Mucosa of descending colon (tissue), 3 donors: ENCODE data around the gene TSPEAR. TPM values are rescaled to one million over a fixed set of nuclear protein-coding genes. Genes with fewer than 3 reads are reported as not detected.

ENCODE experiments used
- ATAC-seq: fragments of 200-7000 bp; cut with Tn5 transposase; one replicate; pipeline ENCODE4 v1.9.1; 2020; ENCODE audit warnings: mild to moderate bottlenecking, moderate library complexity
- DNase-seq, 3 donors: peaks; one replicate each; pipeline ENCODE4 v3.0.0-alpha.2; 2020
- H3K36me3 ChIP-seq: fragments of 200-600 bp; one replicate; pipeline ENCODE4 v1.8.0; 2021; ENCODE audit warnings: low read depth, mild to moderate bottlenecking
- H3K4me1 ChIP-seq: fragments of 200-600 bp; one replicate; pipeline ENCODE4 v1.8.0; 2021; ENCODE audit warnings: low read depth, mild to moderate bottlenecking
- H3K4me3 ChIP-seq: fragments of 200-600 bp; one replicate; pipeline ENCODE4 v1.8.0; 2021; ENCODE audit warnings: mild to moderate bottlenecking
- H3K9me3 ChIP-seq: fragments of 200-600 bp; one replicate; pipeline ENCODE4 v1.8.0; 2021; ENCODE audit warnings: mild to moderate bottlenecking
- intact Hi-C, 2 donors: fragments of 100-400 bp; cut with DNase I in 1 of 2; cut with micrococcal nuclease in 1 of 2; formaldehyde crosslinking; loops; one replicate each; pipeline versions ENCODE4 v1.11.0 to v1.11.1; 2022; cut with DNase I, micrococcal nuclease
- total RNA-seq, 3 donors: library from RNA; stranded (reverse); fragmentation: NEBNext Ultra II Directional in 2 of 3; extraction: Animal tissue kit (Norgen Biotek cat#: 25700) in 2 of 3; gene quantifications; one replicate each; pipeline versions ENCODE4 v1.2.1 to v1.2.4, GENCODE V29; 2021 to 2023
- TF ChIP-seq, protein P1 (sequence below): fragments of 200-600 bp; IDR thresholded peaks from one replicate; pipeline ENCODE4 v1.8.0; 2022; ENCODE audit warnings: antibody characterized with exemption, mild to moderate bottlenecking
- donor health status: DM: no; HTN: no; CAD: no; lungs with moderate emphysema.
- donor health status: DM: no; HTN: no; CAD: no.
- donor health status: DM: no; HTN: yes; CAD: no.

Gene TSPEAR
- total RNA-seq, 3 donors from 2014 or later: 0.28 TPM; not detected in 2

DNA sequence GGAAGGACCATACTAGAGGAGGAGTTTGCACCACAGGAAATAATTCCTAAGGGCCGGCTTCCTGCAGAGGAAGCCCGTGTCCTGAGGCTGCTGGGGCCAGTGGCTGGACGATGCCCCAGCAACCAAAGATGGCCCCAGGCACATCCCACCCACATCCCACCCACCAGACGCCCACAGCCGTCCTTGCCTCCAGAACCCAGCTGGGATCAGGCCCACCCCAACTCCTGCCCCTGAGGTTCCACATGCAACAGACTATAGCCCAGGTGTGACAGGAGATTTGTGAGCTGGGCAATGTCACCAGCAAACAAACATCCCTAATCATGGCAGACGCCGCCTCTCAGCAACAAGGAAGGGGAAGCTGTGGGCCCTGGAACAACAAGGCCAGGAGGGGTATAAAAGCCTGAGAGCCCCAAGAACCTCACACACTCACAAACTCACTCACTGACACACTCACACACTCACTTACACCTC lies 84.7 kb downstream of the TSPEAR start, which contains the start of gene KRTAP10-9:
Gene KRTAP10-9, plus strand, starts transcription at position 421 of the 471 bp plus-strand sequence. CDS start 79 bp downstream, outside the sequence.
- TF ChIP-seq, protein P1, sequence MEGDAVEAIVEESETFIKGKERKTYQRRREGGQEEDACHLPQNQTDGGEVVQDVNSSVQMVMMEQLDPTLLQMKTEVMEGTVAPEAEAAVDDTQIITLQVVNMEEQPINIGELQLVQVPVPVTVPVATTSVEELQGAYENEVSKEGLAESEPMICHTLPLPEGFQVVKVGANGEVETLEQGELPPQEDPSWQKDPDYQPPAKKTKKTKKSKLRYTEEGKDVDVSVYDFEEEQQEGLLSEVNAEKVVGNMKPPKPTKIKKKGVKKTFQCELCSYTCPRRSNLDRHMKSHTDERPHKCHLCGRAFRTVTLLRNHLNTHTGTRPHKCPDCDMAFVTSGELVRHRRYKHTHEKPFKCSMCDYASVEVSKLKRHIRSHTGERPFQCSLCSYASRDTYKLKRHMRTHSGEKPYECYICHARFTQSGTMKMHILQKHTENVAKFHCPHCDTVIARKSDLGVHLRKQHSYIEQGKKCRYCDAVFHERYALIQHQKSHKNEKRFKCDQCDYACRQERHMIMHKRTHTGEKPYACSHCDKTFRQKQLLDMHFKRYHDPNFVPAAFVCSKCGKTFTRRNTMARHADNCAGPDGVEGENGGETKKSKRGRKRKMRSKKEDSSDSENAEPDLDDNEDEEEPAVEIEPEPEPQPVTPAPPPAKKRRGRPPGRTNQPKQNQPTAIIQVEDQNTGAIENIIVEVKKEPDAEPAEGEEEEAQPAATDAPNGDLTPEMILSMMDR: no peak
- DNase-seq (no peak), ATAC-seq (no peak)
- H3K4me3 ChIP-seq: no peak within 1 kb of the TSS
- peaks cover 18% of the 10 kb centered on the region for H3K9me3 ChIP-seq
- H3K36me3 ChIP-seq: no peaks in the 10 kb centered on the region
- H3K4me1 ChIP-seq: no peaks in the 10 kb centered on the region
- intact Hi-C loops: no loop called here

DNA sequence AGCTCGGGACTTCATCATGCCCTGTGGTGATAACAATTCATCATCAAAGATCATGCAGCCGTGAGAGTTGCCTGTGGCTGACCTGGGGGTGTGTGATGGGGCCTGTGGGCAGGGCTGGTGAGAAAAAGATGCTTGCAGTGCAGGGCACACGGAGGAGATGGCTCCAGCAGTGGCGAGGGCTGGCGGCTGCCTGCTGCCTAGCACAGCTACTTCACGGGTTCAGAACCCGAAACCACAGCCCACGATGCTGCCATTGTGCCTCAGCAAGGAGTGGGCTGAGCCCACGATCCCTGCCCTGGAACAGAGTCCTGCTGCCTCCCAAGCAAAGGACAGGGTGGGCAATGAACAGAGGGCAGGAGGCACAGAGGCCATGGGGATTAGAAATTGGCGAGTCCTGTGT lies 85.1 kb downstream of the TSPEAR start:
- TF ChIP-seq, protein P1: no peak
- H3K9me3 ChIP-seq: peaks cover 15% of the 10 kb centered on the region
- no peak for ATAC-seq
- no peaks in the 10 kb centered on the region for H3K4me1 ChIP-seq
- no peaks in the 10 kb centered on the region for H3K36me3 ChIP-seq
- peak in 1 of 3 donors; percentile 41 for DNase-seq
- H3K4me3 ChIP-seq: no peak overlapping the region
- intact Hi-C loops: no loop called here

DNA sequence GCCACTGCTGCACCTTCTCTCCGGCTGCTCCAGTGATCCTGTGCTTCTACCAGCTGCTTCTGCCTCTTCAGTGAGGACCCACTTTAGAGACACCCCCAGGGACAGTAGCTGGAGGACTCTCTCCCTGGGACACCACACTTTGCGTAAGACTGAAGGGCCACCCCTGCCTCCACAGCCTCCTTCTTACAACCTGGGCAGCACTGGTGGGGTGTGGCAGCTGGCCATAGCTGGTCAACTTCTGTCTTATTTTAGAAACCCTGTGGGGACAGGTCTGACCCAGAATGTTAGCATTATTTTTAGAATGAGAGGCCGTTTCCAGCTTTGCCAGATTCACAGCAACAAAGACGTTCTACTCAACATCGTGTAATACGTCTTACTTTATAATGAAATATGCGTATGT lies 85.6 kb downstream of the TSPEAR start:
- no peak for DNase-seq
- no peak for ATAC-seq
- no peaks in the 10 kb centered on the region for H3K36me3 ChIP-seq
- TF ChIP-seq, protein P1: no peak
- peaks cover 14% of the 10 kb centered on the region for H3K9me3 ChIP-seq
- no peak overlapping the region for H3K4me3 ChIP-seq
- H3K4me1 ChIP-seq: no peaks in the 10 kb centered on the region
- intact Hi-C loops: no loop called here

DNA sequence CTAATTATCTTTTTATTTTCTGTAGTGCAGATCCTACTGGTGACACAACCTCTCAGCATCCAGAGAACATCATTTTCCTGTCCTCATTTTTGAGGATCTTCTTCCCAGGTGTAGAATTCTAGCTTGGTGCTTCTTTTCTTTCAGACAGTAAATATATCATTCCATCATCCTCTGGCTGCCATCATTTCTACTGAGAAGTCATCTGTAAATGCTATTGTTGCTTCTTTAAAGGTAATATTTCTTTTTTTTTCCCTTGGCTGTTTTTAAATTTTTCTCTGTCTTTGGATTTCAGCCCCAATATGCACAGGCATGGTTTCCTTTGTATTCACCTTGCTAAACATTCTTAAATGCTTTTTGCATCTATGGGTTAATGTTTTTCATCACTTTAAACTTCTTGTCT lies 87.8 kb downstream of the TSPEAR start:
- ATAC-seq (no peak), DNase-seq (no peak)
- H3K4me3 ChIP-seq: no peak overlapping the region
- H3K36me3 ChIP-seq: no peaks in the 10 kb centered on the region
- intact Hi-C loops: no loop called here
- peaks cover 19% of the 10 kb centered on the region for H3K9me3 ChIP-seq
- TF ChIP-seq, protein P1: no peak
- peaks cover 4% of the 10 kb centered on the region for H3K4me1 ChIP-seq

- intact Hi-C loops: no loop called here
- TF ChIP-seq, protein P1: no peak
- Histone ChIP-seq H3K36me3 (no peaks in the 10 kb centered on the region), H3K4me3 (no peak overlapping the region), H3K4me1 (peaks cover 4% of the 10 kb centered on the region), H3K9me3 (peaks cover 19% of the 10 kb centered on the region)
- ATAC-seq: no peak
- no peak for DNase-seq
Observed at GRCh38 chr21:44619886-44620285, 91.5 kb downstream of the TSPEAR start.

- peak; percentile 93 for ATAC-seq
- Histone ChIP-seq H3K4me1 (peaks cover 4% of the 10 kb centered on the region), H3K36me3 (no peaks in the 10 kb centered on the region), H3K4me3 (no peak overlapping the region), H3K9me3 (peaks cover 14% of the 10 kb centered on the region)
- DNase-seq: peak in 1 of 3 donors; percentile 31
- TF ChIP-seq, protein P1: no peak
- intact Hi-C loops: no loop called here
Observed at GRCh38 chr21:44618909-44619308, 92.5 kb downstream of the TSPEAR start.
